Stomach (tissue), 4 donors: ENCODE measurements around the gene ABR.
A peak's percentile ranks its signal among the peaks of the same experiment; 100 is the strongest.

ENCODE experiments used
- CTCF ChIP-seq, 7 experiments: fragments of 450-650 bp in 4 of 7; fragments of 200-600 bp in 3 of 7; sonication (generic) in 3 of 7; IDR thresholded peaks; one replicate each; pipeline ENCODE4 v1.5.1; 2016 to 2019; ENCODE audit warnings: antibody characterized with exemption in 7 of 7, control low read depth in 2 of 7, mild to moderate bottlenecking in 1 of 7
- POLR2A ChIP-seq, 4 donors: fragments of 450-650 bp; IDR thresholded peaks; one replicate each; pipeline ENCODE4 v1.6.1; 2016; ENCODE audit warnings: antibody characterized with exemption in 4 of 4, control low read depth in 2 of 4, mild to moderate bottlenecking in 1 of 4, moderate library complexity in 1 of 4
- POLR2AphosphoS5 ChIP-seq, 3 donors: sonication (generic); formaldehyde crosslinking; IDR thresholded peaks; one replicate each; pipeline ENCODE4 v1.6.1; 2016; ENCODE audit warnings: antibody characterized with exemption in 3 of 3

- TF ChIP-seq POLR2A (IDR thresholded peaks at IDR 0.05) (no peak), CTCF (IDR thresholded peaks at IDR 0.05) (no peak), POLR2AphosphoS5 (IDR thresholded peaks at IDR 0.05) (peak in 1 of 3 donors; percentile 28)
Observed at GRCh38 chr17:1000597-1001461, 179.0 kb downstream of the ABR start.
